B cell (primary cell): Measurements from ENCODE around the gene KLHDC8B.

Experiments used
- CTCF ChIP-seq: fragments of 200-600 bp; IDR thresholded peaks from one replicate; pipeline ENCODE4 v1.8.0; 2022; ENCODE audit warnings: antibody characterized with exemption, mild to moderate bottlenecking
- EZH2 ChIP-seq: IDR thresholded peaks from 2 replicates; pipeline ENCODE4 v1.6.1; 2012; ENCODE audit warnings: borderline replicate concordance, low read depth, mild to moderate bottlenecking, moderate library complexity, low read length; ENCODE audit not compliant: insufficient read depth, poor library complexity, severe bottlenecking

- TF ChIP-seq CTCF = no peak
- TF ChIP-seq EZH2 = no peak
Observed at GRCh38 chr3:49151610-49152009, 19.8 kb upstream of the KLHDC8B start.
